ENCODE data around the gene TPO. TPM values are rescaled to one million over a fixed set of nuclear protein-coding genes. Genes with fewer than 3 reads are reported as not detected.

TPO gene
- total RNA-seq, 1 experiment from 2014 or later, result not detected

GRCh38 chr2:1437101-1437500, 23.8 kb downstream of the TPO start:
- Histone ChIP-seq H3K14ac (ENCODE audit: insufficient read depth, low read length) (no peak overlapping the region), H2BK20ac (ENCODE audit: low read depth, low read length, poor library complexity, severe bottlenecking) (no peak overlapping the region), H3K27me3 (ENCODE audit: insufficient read depth, low read length) (no peaks in the 10 kb centered on the region), H4K20me1 (ENCODE audit: control insufficient read depth, insufficient read depth, insufficient read length) (no peaks in the 10 kb centered on the region), H4K91ac (ENCODE audit: insufficient read length, low read depth, low read length) (no peak overlapping the region), H3K23ac (ENCODE audit: insufficient read length, low read depth, low read length) (no peak overlapping the region), H3K79me2 (ENCODE audit: insufficient read depth, low read length) (no peaks in the 10 kb centered on the region), H2BK12ac (ENCODE audit: insufficient read length, low read depth, low read length) (no peak overlapping the region), H3K18ac (ENCODE audit: insufficient read length, low read depth, low read length) (no peak overlapping the region), H3K23me2 (ENCODE audit: insufficient read length, low read depth, low read length, poor library complexity, severe bottlenecking) (no peaks in the 10 kb centered on the region), H3K4me2 (ENCODE audit: insufficient read depth, insufficient read length, low read length) (no peak overlapping the region), H3K27ac (ENCODE audit: insufficient read length, low read depth, low read length) (no peak overlapping the region), H2BK5ac (ENCODE audit: insufficient read length, low read length) (no peak overlapping the region), H2AK5ac (ENCODE audit: insufficient read length, low read length) (no peak overlapping the region), H3K4ac (ENCODE audit: low read depth, low read length) (no peak overlapping the region), H2BK120ac (ENCODE audit: low read depth, low read length, poor library complexity, severe bottlenecking) (no peak overlapping the region), H2AFZ (ENCODE audit: low read length) (no peak overlapping the region), H3K9me3 (ENCODE audit: control insufficient read depth, low read depth, low read length) (no peaks in the 10 kb centered on the region), H3K4me1 (ENCODE audit: insufficient read depth, low read length) (no peaks in the 10 kb centered on the region), H3K9ac (ENCODE audit: extremely low read depth, insufficient read length, low read length) (no peak overlapping the region), H3K56ac (ENCODE audit: insufficient read length, low read depth, low read length) (no peak overlapping the region), H4K5ac (ENCODE audit: insufficient read length, low read depth, low read length) (no peak overlapping the region), H3T11ph (ENCODE audit: low read length) (no peak overlapping the region), H2BK15ac (ENCODE audit: low read depth, low read length) (no peak overlapping the region), H3K79me1 (ENCODE audit: insufficient read depth, low read depth, low read length, poor library complexity, severe bottlenecking) (no peaks in the 10 kb centered on the region), H4K8ac (replicated peaks; ENCODE audit: insufficient read length, low read depth, low read length) (no peak overlapping the region)
- H3K4me1 Mint-ChIP-seq, result no peaks in the 10 kb centered on the region
- no peak for TF ChIP-seq CTCF (conservative IDR thresholded peaks at IDR 0.05)
- H3K27ac Mint-ChIP-seq, result peak overlapping the region in 1 of 3 experiments; percentile 83; a peak in 2 of 7 replicates
- H3K9me3 Mint-ChIP-seq, result peaks cover 6 to 14% of the 10 kb centered on the region in 2 experiments; a peak in 4 of 5 replicates
- H3K27me3 Mint-ChIP-seq (ENCODE audit: low read depth), result peaks cover 5% of the 10 kb centered on the region
- no peak overlapping the region for H3K4me3 Mint-ChIP-seq
- no peak for DNase-seq
- H3K36me3 Mint-ChIP-seq (ENCODE audit: insufficient read depth in 1 of 3, low read depth in 3 of 3), result no peaks in the 10 kb centered on the region; a peak in 2 of 7 replicates
- no CpG with 5 or more reads among the region's 11 CpGs for WGBS (ENCODE audit: extremely low coverage, insufficient read length, low lambda C conversion rate)

Data from H9 (cell line).